ENCODE results near the gene KPNB1.

The KPNB1 gene

GRCh38 chr17:47649153-47649971 lies at the start of gene KPNB1:
KPNB1 (plus strand) TSS chr17:47649919; CDS start chr17:47650245, 326 bp downstream.
- peak; percentile 89 to 92 (median 90) for DNase-seq (ENCODE audit: low read depth in 3 of 3)

DNA sequence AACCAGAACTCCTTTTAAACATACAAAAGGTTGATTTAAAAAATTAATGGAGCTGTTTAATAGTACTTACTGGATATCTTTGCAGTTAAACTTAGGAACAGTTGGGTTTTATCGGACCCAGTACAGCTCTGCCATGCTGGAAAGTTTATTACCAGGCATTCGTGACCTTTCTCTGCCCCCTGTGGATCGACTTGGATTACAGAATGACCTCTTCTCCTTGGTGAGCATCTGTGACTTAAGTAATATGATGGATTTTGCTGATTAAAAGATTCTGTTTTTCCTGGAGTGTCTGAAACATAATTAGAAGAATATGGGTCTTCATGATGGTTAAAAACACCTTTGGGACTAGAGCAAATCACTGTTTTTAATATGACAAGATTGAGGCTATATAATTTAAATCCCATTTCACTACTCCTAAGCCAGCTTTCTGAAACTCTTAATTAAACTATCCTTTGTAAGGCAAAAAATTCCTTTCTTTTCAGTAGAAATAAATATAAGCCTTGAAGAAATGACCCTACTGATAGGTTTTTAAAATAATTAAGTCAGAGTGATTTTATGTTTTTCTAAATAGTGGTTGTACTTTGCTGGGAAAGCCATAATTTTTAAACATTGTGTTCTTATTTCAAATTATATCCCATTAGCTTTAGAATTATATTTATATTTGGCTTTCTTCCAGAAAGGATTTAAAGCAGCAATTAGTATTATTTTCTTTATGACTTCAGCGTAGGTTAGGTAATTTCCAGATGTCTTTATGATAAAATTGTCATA lies 45.7 kb upstream of the KPNB1 start:
- no peak for DNase-seq (ENCODE audit: low read depth in 3 of 3)

DNA sequence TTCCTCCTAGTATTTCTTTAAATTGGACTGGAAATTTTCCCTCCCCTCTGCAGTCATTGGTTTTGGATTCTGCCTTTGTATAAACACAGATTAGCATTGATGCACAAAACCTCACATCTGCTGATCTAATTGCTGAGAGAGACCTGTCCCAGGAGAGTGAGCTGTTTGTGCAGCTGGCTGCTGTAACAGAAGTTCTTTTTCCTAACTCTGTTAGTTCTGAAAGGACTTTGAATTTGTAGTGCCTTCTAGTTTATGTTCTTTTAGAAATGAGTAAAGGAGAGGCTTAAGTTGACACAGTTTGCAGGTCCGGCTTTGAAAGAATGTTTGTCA lies 45.2 kb upstream of the KPNB1 start:
- DNase-seq (ENCODE audit: low read depth in 3 of 3): no peak

DNA sequence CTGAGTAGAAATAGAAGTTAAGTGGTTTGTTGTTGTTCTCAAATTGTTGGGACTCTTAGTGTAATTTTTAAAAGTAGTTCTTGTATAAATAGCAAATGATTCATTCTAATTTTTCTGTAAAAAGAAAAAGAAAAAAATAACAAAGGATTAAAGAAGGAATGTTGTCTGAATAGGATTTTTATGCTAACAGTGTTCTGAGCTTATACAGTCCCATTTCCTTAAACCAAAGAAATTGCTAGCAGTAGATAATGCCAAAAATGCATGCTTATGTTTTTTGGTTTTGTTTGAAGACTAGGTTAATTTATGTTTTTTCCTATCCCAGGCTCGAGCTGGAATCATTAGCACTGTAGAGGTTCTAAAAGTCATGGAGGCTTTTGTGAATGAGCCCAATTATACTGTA lies 44.7 kb upstream of the KPNB1 start:
- no peak for DNase-seq (ENCODE audit: low read depth in 3 of 3)

DNA sequence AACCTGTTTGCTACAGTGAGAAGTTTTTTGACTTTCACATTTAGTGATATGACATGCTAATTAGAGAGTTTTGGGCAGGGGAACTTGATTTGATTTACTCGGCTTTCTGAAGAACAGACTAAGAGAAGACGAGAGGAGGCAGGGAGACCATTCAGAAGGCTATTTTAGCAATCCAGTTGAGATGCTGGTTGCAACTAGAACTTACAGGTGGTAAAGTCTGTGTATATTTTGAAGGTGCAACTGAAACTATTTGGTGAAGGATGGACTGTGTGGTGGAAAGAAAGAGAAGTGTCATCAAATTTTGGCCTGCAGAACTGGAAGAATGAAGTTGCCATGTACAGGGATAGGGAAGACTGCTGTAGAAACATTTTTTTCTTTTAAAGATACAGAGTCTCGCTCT lies 42.2 kb upstream of the KPNB1 start:
- DNase-seq (ENCODE audit: low read depth in 3 of 3): no peak

DNA sequence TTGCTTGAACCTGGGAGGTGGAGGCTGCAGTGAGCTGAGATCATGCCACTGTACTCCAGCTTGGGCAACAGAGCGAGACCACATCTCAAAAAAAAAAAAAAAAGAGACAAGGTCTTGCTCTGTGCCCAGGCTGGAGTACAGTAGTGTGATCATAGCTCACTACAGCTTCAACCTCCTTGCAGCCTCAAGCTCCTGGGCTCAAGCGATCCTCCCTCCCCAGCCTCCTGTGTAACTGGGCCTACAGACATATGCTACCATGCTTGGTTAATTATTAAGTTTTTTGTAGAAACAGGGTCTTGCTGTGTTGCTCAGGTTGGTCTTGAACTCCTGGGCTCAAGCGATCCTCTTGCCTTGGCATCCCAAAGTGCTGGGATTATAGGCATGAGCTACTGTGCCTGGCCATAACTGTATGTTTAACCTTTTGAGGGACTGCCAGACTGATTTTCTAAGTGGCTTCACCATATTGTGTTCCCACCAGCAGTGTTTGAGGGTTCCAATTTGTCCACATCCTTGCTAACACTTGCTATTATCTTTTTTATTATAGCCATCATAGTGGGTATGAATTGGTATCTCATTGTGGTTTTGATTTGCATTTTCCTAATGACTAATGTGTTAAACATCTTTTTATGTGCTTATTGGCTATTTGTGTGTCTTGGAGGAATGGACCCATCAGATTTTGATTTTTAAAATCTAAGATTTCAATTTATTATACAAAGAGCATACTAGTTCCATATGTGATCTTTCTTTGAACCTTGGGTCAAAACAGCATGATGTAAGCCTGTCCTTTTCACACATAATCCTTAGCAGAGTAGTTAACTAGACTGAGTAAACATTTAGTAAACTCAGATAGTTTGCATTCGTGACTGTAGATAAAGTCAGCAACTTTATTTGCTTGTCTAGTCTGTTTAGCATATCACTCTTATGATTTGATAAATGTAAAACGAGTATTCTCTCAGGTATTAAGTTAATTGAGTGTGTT lies 38.1 kb upstream of the KPNB1 start:
- DNase-seq (ENCODE audit: low read depth in 3 of 3): no peak

GRCh38 chr17:47615766-47616424 lies 33.8 kb upstream of the KPNB1 start:
- no peak for DNase-seq (ENCODE audit: low read depth in 3 of 3)

DNA sequence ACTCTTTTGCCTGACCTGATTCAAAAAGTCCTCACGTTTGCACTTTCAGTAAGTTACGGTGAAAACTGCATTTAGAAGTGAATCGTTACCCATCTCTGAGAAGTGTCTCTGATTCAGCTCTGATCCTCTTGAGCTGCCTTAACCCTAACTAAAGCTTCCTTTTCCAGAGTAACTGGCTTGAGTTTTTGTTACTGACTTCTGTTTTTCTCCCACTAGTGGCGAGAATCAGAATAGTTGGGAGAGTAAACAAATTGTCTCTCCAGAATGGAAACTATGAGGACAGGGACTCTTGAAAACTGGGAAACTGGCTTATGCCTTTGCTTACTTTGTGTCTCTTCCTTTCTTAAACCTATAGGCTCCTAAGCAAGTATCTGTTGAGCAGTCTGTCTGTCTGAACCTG lies 31.3 kb upstream of the KPNB1 start:
- DNase-seq (ENCODE audit: low read depth in 3 of 3): no peak

- DNase-seq (ENCODE audit: low read depth in 3 of 3): no peak
These were observed 29.0 kb upstream of the KPNB1 start for GRCh38 chr17:47620503-47621245.

DNA sequence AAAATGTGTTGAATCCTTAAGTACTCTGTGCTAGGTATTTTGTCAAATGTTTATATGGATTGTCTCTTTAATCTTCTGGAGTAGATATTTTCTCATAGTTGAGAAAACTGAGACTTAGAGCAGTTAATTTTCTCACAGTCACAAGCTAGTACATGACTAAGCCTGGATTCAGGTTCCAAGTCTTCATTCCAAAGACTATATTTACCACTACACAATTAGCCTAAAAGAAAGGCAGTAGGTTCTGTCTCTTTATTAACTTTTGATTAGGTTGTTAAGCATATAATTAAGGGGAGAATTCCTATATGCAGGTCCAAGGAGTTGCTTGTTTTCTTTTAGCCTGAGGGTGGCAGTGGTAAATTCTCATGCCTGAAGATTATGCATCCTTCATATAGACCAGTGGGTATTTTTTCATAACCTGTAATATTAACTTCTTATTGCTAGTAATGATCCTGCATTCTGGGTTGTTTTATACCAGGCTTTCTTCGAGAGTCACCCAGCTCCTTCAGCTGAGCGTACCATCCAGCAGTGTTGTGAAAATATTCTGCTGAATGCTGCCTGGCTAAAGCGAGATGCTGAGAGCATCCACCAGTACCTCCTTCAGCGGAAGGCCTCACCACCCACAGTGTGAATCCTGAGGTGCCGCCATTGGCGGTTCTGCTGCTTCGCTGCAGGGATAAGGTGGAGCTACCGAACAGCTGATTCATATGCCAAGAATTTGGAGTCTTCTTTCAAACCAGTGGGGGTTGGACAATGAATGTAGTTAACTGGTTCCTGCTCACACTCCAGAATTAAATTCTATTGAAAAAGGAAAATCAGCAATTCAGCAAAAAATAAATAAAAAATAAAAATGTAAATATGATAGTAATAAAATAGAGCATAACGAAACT lies 28.2 kb upstream of the KPNB1 start:
- no peak for DNase-seq (ENCODE audit: low read depth in 3 of 3)

DNA sequence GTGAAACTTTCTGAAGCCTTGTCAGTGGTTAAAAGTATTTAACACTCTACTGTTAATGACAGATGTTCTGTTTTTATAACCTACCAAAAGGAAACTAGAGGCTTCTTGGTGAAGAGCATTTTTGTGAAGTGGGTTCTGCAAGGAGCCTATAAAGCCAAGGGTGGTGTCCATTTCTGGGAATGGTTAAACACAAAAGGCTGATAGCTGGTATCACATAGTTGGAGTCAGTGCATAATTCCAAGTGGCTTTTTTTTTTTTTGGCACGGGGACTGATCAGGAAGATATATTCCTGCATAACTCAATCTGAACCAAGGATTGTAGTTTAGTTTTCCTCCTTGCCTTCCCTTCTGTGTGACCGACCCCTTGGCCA lies 27.6 kb upstream of the KPNB1 start:
- DNase-seq (ENCODE audit: low read depth in 3 of 3): no peak

- DNase-seq (ENCODE audit: low read depth in 3 of 3): no peak
These were observed 25.0 kb upstream of the KPNB1 start for GRCh38 chr17:47624727-47625068.

DNA sequence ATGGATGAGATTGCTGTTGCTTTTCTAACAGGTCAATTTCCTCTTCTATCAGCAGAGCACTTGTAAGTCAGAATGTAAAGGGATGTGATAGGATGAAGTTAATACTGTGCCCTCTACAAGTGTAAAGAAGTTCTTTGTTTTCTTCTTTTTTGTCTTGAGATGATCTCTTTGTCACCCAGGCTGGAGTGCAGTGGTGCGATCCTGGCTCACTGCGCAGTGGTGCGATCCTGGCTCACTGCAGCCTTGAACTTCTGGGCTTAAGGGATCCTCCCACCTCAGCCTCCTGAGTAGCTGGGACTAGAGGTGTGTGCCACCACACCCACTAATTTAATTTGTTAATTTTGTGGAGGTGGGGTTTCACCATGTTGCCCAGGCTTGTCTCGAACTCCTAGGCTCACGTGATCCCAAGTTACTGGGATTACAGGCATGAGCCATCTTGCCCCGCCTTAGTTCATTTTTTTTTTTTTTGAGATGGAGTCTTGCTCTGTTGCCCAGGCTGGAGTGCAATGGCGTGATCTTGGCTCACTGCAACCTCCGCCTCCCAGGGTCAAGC lies 21.6 kb upstream of the KPNB1 start:
- no peak for DNase-seq (ENCODE audit: low read depth in 3 of 3)

GRCh38 chr17:47629826-47630225 lies 19.9 kb upstream of the KPNB1 start:
- DNase-seq (ENCODE audit: low read depth in 3 of 3): no peak

- no peak for DNase-seq (ENCODE audit: low read depth in 3 of 3)
These were observed 19.1 kb upstream of the KPNB1 start for GRCh38 chr17:47630614-47631013.

DNA sequence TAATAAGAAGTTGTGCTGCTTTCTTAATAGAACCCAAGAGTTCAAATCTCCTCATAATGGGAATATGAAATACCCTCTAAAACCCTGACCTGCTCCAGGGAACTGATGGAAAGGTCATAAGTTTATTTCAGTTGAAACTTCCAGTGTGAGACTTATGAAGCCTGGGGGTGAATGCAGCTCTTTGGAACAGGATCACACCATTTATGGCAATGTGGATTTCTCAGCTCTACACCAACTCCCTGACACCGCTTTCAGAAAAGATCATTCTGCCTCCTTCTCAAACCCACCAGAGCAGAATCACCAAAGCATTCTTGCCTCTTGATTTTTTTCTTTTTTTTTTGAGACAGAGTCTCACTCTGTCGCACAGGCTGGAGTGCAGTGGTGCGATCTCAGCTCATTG lies 16.7 kb upstream of the KPNB1 start:
- DNase-seq (ENCODE audit: low read depth in 3 of 3): no peak

DNA sequence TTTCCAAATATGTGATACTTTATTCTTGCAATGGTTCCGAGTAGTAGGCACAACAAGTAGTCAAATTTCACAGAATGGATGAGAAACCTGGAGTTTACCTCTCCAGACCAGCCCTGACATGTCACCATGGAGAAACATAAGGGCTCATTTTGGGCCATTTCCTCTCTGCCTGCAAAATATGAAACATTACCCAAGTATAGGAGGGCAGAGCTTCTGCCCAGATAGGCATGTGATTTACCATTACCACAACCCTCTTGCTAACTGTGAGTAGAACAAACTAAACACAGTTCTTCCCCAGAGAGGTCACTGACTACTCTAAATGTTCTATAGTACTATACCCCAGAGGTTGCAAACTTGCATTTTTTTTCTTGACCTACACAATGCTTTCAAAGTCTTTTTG lies 15.7 kb upstream of the KPNB1 start:
- DNase-seq (ENCODE audit: low read depth in 3 of 3): no peak

DNA sequence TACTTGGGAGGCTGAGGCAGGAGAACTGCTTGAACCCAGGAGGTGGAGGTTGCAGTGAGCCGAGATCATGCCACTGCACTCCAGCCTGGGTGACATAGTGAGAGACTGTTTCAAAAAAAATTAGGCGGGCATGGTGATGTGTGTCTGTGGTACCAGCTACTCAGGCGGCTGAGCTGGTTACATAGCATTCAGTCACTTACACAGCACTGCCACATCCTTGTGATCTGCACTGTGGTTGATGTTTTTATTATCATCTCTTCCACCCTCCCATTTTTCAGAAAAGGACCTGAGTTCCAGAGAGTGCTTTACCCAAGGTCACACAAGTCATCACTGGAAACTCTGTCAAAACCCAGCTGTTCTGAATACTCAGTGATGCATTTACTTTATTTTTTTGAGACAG lies 14.8 kb upstream of the KPNB1 start:
- DNase-seq (ENCODE audit: low read depth in 3 of 3): no peak

- no peak for DNase-seq (ENCODE audit: low read depth in 3 of 3)
These were observed 14.0 kb upstream of the KPNB1 start for GRCh38 chr17:47635734-47636133.

Measured in stimulated activated CD4-positive, alpha-beta T cell treated with anti-CD3 and anti-CD28 coated beads, TNF-alpha, amount 100 ng/mL, for 4 hours (primary cell).